ENCODE data around the gene TSC1.

The TSC1 gene

DNA sequence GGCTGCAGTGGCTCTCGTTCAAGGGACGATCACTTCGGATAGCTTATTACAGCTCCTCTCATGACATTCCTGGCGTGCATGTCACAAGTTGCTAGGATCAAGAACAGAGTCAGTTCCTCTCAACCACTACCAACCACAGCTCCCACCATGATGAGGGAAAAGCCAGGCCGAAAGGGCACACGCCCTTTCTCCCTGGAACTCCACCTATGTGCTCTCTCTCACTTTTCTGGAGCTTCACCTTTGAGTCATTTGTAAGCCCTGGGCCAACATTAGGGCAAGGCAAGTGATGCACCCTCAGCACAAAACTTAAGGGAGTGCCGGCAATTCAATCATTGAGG is 64.1 kb downstream of the TSC1 start:
- no peak for FAIRE-seq
- TF ChIP-seq CTCF (IDR thresholded peaks at IDR 0.05; ENCODE audit: insufficient read depth, missing control alignments): no peak
- no peak for DNase-seq (ENCODE audit: insufficient read length, low spot score)

DNA sequence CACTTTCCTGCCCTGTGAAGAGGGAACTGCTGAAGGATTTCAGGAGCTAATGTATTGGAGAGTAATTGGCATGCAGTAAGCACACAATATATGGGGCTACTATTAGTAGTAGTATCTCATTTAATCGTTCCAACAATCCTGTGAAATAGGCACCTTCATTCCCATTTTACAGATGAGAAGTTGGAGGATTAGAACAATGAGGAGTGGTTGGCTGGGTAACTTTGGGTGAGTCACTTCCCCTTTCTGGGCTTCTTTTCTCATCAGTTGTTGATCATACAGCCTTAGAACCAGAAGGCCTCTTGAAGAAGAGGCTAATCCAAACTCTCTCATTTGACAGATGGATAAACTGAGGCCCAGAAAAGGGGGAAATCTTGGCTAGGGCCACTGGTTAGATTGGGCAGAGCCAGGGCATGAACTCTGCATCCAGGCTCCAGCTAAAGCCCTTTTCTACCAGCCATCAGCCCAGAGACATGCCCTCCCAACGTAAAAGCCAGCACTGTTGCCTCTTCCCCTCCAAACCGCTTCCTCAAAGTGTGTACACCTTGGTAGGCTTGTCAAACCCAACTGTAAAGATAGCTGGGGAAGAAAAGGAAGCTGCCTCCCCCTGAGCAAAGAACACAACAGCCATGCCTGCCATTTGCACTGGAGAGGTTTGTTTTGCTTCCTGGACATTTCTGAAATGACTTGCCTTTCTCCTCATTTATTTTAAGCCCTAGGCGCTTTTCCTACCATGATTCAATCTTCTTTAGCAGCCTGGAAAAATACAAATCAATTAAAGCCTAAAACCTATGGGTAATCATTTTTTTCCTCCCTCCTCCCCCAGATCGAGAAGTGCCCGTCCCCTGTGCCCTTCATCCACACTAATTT is 64.7 kb downstream of the TSC1 start:
- FAIRE-seq (no peak), DNase-seq (ENCODE audit: insufficient read length, low spot score) (no peak)
- no peak for TF ChIP-seq CTCF (IDR thresholded peaks at IDR 0.05; ENCODE audit: insufficient read depth, missing control alignments)

GRCh38 chr9:132878695-132879456 is 65.5 kb downstream of the TSC1 start, which contains the start of gene SPACA9:
Gene SPACA9, plus strand, starts transcription at chr9:132878898. Its CDS starts 5,050 bp downstream, at chr9:132883948.
- DNase-seq (ENCODE audit: insufficient read length, low spot score) (peak; percentile 62), FAIRE-seq (no peak)
- TF ChIP-seq CTCF (IDR thresholded peaks at IDR 0.05; ENCODE audit: insufficient read depth, missing control alignments): no peak

DNA sequence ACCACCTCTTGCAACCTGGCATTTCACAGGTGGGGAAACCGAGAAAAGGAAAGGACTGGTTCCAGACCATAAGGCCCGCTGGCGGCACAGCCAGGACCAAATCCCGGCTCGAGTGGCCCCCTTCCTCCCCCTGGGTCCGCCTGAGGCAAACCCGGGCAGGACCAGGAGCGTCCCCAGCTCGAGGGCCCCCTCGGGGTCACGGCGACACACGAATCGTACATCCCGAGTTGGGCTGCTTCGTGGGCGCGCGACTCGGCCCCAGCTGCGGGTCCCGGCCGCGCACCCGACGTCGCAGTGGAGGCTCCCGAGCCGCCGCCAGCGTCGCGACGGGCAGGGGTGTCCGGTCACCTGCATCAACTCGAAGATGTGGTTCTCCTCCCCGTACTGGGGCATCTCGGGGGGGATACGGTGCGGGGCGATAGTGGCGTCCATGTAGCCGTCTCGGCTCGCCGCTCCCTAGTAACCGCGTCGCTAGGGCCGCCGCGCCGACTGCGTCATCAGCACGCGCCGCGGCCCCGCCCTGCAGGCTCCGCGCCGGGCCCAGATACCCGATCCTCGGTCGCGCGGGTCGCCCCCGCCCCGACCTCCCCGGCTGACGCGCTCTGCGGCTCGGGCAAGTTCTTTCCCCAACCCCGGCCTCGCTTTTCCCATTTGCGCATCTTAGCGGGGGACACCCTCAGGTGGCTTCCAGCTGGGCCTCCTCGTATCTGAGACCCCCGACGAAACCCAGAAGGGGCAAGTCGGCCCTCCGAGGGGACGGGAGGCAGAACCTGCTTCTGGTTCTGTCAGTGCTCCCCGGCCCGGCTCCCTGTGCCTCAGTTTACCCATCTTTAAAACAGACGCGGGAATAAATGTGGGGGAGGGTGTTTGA is 66.4 kb downstream of the TSC1 start, which contains the start of gene AK8:
TSS of gene AK8 (minus strand) at position 461 of the 871 bp plus-strand sequence. CDS start at position 432, 29 bp downstream.
- no peak for TF ChIP-seq CTCF (IDR thresholded peaks at IDR 0.05; ENCODE audit: insufficient read depth, missing control alignments)
- DNase-seq (ENCODE audit: insufficient read length, low spot score) (peak; percentile 93), FAIRE-seq (no peak)

DNA sequence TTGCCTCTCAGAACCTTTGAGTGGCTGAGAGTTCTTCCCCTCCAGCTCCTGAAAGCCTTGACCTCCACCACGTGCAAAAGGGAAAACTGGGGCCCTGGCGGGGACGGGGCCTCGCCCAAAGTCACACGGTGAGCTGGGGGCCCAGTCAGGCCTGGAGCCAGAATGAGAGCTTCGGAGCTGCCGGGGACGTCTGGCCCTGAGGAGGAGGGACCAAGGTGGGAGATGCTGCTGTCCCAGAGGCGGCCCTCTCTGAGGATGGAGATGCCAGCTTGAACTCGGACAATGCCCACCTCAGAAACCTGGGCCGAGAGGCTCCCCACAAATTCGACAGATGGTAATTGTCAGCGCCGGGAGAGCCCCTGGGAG is 67.0 kb downstream of the TSC1 start:
- TF ChIP-seq CTCF (IDR thresholded peaks at IDR 0.05; ENCODE audit: insufficient read depth, missing control alignments): no peak
- DNase-seq (ENCODE audit: insufficient read length, low spot score): no peak
- FAIRE-seq: no peak

- no peak for FAIRE-seq
- no peak for TF ChIP-seq CTCF (IDR thresholded peaks at IDR 0.05; ENCODE audit: insufficient read depth, missing control alignments)
- DNase-seq (ENCODE audit: insufficient read length, low spot score): no peak
Observed at GRCh38 chr9:132876849-132877248, 67.6 kb downstream of the TSC1 start.

All from D721Med (cell line).